ENCODE measurements around the gene ATP23. TPM values are rescaled to one million over a fixed set of nuclear protein-coding genes. Genes with fewer than 3 reads are reported as not detected.

The ATP23 gene
- total and polyA plus RNA-seq, 4 donors: 2.8 to 7.1 (median 4.5) TPM

- TF ChIP-seq, protein P1, sequence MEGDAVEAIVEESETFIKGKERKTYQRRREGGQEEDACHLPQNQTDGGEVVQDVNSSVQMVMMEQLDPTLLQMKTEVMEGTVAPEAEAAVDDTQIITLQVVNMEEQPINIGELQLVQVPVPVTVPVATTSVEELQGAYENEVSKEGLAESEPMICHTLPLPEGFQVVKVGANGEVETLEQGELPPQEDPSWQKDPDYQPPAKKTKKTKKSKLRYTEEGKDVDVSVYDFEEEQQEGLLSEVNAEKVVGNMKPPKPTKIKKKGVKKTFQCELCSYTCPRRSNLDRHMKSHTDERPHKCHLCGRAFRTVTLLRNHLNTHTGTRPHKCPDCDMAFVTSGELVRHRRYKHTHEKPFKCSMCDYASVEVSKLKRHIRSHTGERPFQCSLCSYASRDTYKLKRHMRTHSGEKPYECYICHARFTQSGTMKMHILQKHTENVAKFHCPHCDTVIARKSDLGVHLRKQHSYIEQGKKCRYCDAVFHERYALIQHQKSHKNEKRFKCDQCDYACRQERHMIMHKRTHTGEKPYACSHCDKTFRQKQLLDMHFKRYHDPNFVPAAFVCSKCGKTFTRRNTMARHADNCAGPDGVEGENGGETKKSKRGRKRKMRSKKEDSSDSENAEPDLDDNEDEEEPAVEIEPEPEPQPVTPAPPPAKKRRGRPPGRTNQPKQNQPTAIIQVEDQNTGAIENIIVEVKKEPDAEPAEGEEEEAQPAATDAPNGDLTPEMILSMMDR (IDR thresholded peaks at IDR 0.05; ENCODE audit: low read depth, low read length, missing input control): peak; percentile 100
- TF ChIP-seq TAF1 (conservative IDR thresholded peaks at IDR 0.05): no peak
Observed at GRCh38 chr12:57904848-57905811, 36.2 kb upstream of the ATP23 start (continued).

- 69% methylated on average over 7 of the region's 7 CpGs for WGBS
- H3K9me3 ChIP-seq (ENCODE audit: control insufficient read depth in 4 of 4, low read length in 3 of 4): no peaks in the 10 kb centered on the region
- no peak overlapping the region for H3K4me3 ChIP-seq (ENCODE audit: low read depth in 1 of 3, low read length in 3 of 3)
- DNase-seq (ENCODE audit: low spot score): no peak
- TF ChIP-seq, protein P2, sequence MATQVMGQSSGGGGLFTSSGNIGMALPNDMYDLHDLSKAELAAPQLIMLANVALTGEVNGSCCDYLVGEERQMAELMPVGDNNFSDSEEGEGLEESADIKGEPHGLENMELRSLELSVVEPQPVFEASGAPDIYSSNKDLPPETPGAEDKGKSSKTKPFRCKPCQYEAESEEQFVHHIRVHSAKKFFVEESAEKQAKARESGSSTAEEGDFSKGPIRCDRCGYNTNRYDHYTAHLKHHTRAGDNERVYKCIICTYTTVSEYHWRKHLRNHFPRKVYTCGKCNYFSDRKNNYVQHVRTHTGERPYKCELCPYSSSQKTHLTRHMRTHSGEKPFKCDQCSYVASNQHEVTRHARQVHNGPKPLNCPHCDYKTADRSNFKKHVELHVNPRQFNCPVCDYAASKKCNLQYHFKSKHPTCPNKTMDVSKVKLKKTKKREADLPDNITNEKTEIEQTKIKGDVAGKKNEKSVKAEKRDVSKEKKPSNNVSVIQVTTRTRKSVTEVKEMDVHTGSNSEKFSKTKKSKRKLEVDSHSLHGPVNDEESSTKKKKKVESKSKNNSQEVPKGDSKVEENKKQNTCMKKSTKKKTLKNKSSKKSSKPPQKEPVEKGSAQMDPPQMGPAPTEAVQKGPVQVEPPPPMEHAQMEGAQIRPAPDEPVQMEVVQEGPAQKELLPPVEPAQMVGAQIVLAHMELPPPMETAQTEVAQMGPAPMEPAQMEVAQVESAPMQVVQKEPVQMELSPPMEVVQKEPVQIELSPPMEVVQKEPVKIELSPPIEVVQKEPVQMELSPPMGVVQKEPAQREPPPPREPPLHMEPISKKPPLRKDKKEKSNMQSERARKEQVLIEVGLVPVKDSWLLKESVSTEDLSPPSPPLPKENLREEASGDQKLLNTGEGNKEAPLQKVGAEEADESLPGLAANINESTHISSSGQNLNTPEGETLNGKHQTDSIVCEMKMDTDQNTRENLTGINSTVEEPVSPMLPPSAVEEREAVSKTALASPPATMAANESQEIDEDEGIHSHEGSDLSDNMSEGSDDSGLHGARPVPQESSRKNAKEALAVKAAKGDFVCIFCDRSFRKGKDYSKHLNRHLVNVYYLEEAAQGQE (IDR thresholded peaks at IDR 0.05): no peak
- no peak for TF ChIP-seq GABPA (IDR thresholded peaks at IDR 0.05 in 1 of 2, conservative IDR thresholded peaks at IDR 0.05 in 1 of 2)
- no peak for TF ChIP-seq JUND (IDR thresholded peaks at IDR 0.05)
- TF ChIP-seq YY1 (IDR thresholded peaks at IDR 0.05): no peak
- no peak for TF ChIP-seq MAX (IDR thresholded peaks at IDR 0.05)
- TF ChIP-seq, protein P3, sequence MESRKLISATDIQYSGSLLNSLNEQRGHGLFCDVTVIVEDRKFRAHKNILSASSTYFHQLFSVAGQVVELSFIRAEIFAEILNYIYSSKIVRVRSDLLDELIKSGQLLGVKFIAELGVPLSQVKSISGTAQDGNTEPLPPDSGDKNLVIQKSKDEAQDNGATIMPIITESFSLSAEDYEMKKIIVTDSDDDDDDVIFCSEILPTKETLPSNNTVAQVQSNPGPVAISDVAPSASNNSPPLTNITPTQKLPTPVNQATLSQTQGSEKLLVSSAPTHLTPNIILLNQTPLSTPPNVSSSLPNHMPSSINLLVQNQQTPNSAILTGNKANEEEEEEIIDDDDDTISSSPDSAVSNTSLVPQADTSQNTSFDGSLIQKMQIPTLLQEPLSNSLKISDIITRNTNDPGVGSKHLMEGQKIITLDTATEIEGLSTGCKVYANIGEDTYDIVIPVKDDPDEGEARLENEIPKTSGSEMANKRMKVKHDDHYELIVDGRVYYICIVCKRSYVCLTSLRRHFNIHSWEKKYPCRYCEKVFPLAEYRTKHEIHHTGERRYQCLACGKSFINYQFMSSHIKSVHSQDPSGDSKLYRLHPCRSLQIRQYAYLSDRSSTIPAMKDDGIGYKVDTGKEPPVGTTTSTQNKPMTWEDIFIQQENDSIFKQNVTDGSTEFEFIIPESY (IDR thresholded peaks at IDR 0.05): no peak
- no peak for TF ChIP-seq HNF4G (IDR thresholded peaks at IDR 0.05)
- no peak for TF ChIP-seq ATF3 (IDR thresholded peaks at IDR 0.05)
- no peak for TF ChIP-seq FOXA1 (IDR thresholded peaks at IDR 0.05)
- no peak for TF ChIP-seq TAF1 (conservative IDR thresholded peaks at IDR 0.05)
- TF ChIP-seq NR2F2 (IDR thresholded peaks at IDR 0.05): no peak
- TF ChIP-seq HNF4A (conservative IDR thresholded peaks at IDR 0.05): no peak
- no peak for TF ChIP-seq RXRA (IDR thresholded peaks at IDR 0.05)
- no peak for TF ChIP-seq SP1 (IDR thresholded peaks at IDR 0.05)
- TF ChIP-seq, protein P1 (IDR thresholded peaks at IDR 0.05; ENCODE audit: low read depth, low read length, missing input control): no peak
- no peak for TF ChIP-seq RAD21 (IDR thresholded peaks at IDR 0.05)
- TF ChIP-seq FOXA2 (IDR thresholded peaks at IDR 0.05): no peak
- TF ChIP-seq EGR1 (IDR thresholded peaks at IDR 0.05; ENCODE audit: low read depth in 2 of 2): no peak
- H3K9ac ChIP-seq (ENCODE audit: low read depth in 1 of 2, low read length in 2 of 2): no peak overlapping the region
- H3K27ac ChIP-seq (ENCODE audit: low read depth in 1 of 2, low read length in 2 of 2): no peak overlapping the region
- no peaks in the 10 kb centered on the region for H3K36me3 ChIP-seq (ENCODE audit: control insufficient read depth in 4 of 4, insufficient read depth in 3 of 4, low read depth in 1 of 4, low read length in 3 of 4)
- H3K4me1 ChIP-seq (ENCODE audit: control insufficient read depth in 4 of 4, insufficient read depth in 4 of 4, low read length in 3 of 4): no peaks in the 10 kb centered on the region
- H3K27me3 ChIP-seq (ENCODE audit: control insufficient read depth in 4 of 4, insufficient read depth in 4 of 4, low read length in 3 of 4): no peaks in the 10 kb centered on the region
Observed at GRCh38 chr12:57905812-57906475, 35.4 kb upstream of the ATP23 start.
